Measurements from ENCODE around the gene COL27A1. TPM values are rescaled to one million over a fixed set of nuclear protein-coding genes. Genes with fewer than 3 reads are reported as not detected.
"Not testable (repeated sequence)": the region's sequence is repeated elsewhere in the genome, so short reads cannot be mapped to it uniquely, and the experiment has no call there.

Gene COL27A1
- total and polyA plus RNA-seq, 4 donors: 10.9 to 25.6 (median 17.4) TPM

GRCh38 chr9:114124666-114125475, 30.5 kb upstream of the COL27A1 start:
- Histone ChIP-seq H3K4me3 (no peak overlapping the region), H3K9me3 (ENCODE audit: control insufficient read depth in 4 of 4, insufficient read depth in 3 of 4, low read length in 3 of 4) (peaks cover 0 to 10% (median 1%) of the 10 kb centered on the region in 4 donors), H3K36me3 (ENCODE audit: control insufficient read depth in 4 of 4, insufficient read depth in 4 of 4, low read length in 4 of 4) (no peaks in the 10 kb centered on the region), H3K27ac (ENCODE audit: low read depth in 1 of 2, low read length in 1 of 2) (no peak overlapping the region), H3K27me3 (ENCODE audit: control insufficient read depth in 3 of 3, insufficient read depth in 3 of 3, low read length in 2 of 3) (no peaks in the 10 kb centered on the region), H3K9ac (ENCODE audit: insufficient read depth in 1 of 2, low read length in 2 of 2) (no peak overlapping the region), H3K4me1 (ENCODE audit: control insufficient read depth in 5 of 5, insufficient read depth in 5 of 5, low read length in 5 of 5) (peaks cover 0 to 28% (median 17%) of the 10 kb centered on the region in 5 donors)
- no peak for ATAC-seq (ENCODE audit: insufficient read depth, low FRiP score)
- TF ChIP-seq CTCF (IDR thresholded peaks at IDR 0.05; ENCODE audit: control extremely low read depth, extremely low read depth): no peak
- 86 to 88% methylated on average over 13 of the region's 13 CpGs for WGBS, 2 donors
- DNase-seq: no peak

- no peak for ATAC-seq (ENCODE audit: insufficient read depth, low FRiP score)
Measured at GRCh38 chr9:114125476-114126013, 29.8 kb upstream of the COL27A1 start.

GRCh38 chr9:114126247-114127060, 28.9 kb upstream of the COL27A1 start:
- WGBS, 2 donors: 64 to 71% methylated on average over 13 of the region's 13 CpGs
- Histone ChIP-seq H3K27me3 (ENCODE audit: control insufficient read depth in 3 of 3, insufficient read depth in 3 of 3, low read length in 2 of 3) (no peaks in the 10 kb centered on the region), H3K4me3 (no peak overlapping the region), H3K4me1 (ENCODE audit: control insufficient read depth in 5 of 5, insufficient read depth in 5 of 5, low read length in 5 of 5) (peaks cover 0 to 28% (median 8%) of the 10 kb centered on the region in 5 donors), H3K27ac (ENCODE audit: low read depth in 1 of 2, low read length in 1 of 2) (no peak overlapping the region), H3K36me3 (ENCODE audit: control insufficient read depth in 4 of 4, insufficient read depth in 4 of 4, low read length in 4 of 4) (no peaks in the 10 kb centered on the region), H3K9me3 (ENCODE audit: control insufficient read depth in 4 of 4, insufficient read depth in 3 of 4, low read length in 3 of 4) (peaks cover 0 to 10% (median 1%) of the 10 kb centered on the region in 4 donors), H3K9ac (ENCODE audit: insufficient read depth in 1 of 2, low read length in 2 of 2) (no peak overlapping the region)
- no peak for TF ChIP-seq CTCF (IDR thresholded peaks at IDR 0.05; ENCODE audit: control extremely low read depth, extremely low read depth)
- no peak for DNase-seq
- ATAC-seq (ENCODE audit: insufficient read depth, low FRiP score): no peak

More at GRCh38 chr9:114125476-114126013, 29.8 kb upstream of the COL27A1 start:
- TF ChIP-seq CTCF (IDR thresholded peaks at IDR 0.05; ENCODE audit: control extremely low read depth, extremely low read depth): no peak
- Histone ChIP-seq H3K4me1 (ENCODE audit: control insufficient read depth in 5 of 5, insufficient read depth in 5 of 5, low read length in 5 of 5) (peaks cover 0 to 26% (median 17%) of the 10 kb centered on the region in 5 donors), H3K9me3 (ENCODE audit: control insufficient read depth in 4 of 4, insufficient read depth in 3 of 4, low read length in 3 of 4) (peaks cover 0 to 10% (median 1%) of the 10 kb centered on the region in 4 donors), H3K27me3 (ENCODE audit: control insufficient read depth in 3 of 3, insufficient read depth in 3 of 3, low read length in 2 of 3) (no peaks in the 10 kb centered on the region), H3K36me3 (ENCODE audit: control insufficient read depth in 4 of 4, insufficient read depth in 4 of 4, low read length in 4 of 4) (no peaks in the 10 kb centered on the region), H3K27ac (ENCODE audit: low read depth in 1 of 2, low read length in 1 of 2) (no peak overlapping the region), H3K4me3 (no peak overlapping the region), H3K9ac (ENCODE audit: insufficient read depth in 1 of 2, low read length in 2 of 2) (no peak overlapping the region)
- no peak for DNase-seq
- WGBS, 2 donors: 74 to 91% methylated on average over 10 of the region's 10 CpGs

- not testable (repeated sequence) for H3K9ac ChIP-seq (ENCODE audit: insufficient read depth in 1 of 2, low read length in 2 of 2); H3K27me3 ChIP-seq (ENCODE audit: control insufficient read depth in 3 of 3, insufficient read depth in 3 of 3, low read length in 2 of 3); H3K27ac ChIP-seq (ENCODE audit: low read depth in 1 of 2, low read length in 1 of 2); H3K9me3 ChIP-seq (ENCODE audit: control insufficient read depth in 4 of 4, insufficient read depth in 3 of 4, low read length in 3 of 4); H3K36me3 ChIP-seq (ENCODE audit: control insufficient read depth in 4 of 4, insufficient read depth in 4 of 4, low read length in 4 of 4); ATAC-seq (ENCODE audit: insufficient read depth, low FRiP score); H3K4me3 ChIP-seq; DNase-seq
- peaks cover 0 to 30% (median 4%) of the 10 kb centered on the region in 5 donors for H3K4me1 ChIP-seq (ENCODE audit: control insufficient read depth in 5 of 5, insufficient read depth in 5 of 5, low read length in 5 of 5)
- WGBS, 2 donors: 88 to 93% methylated on average over 3 of the region's 3 CpGs
Measured at GRCh38 chr9:114128759-114129158, 26.6 kb upstream of the COL27A1 start.

All from lung (tissue), 12 donors.